Measurements from ENCODE around the gene ARHGAP24.
"Not testable (repeated sequence)": the region's sequence is repeated elsewhere in the genome, so short reads cannot be mapped to it uniquely, and the experiment has no call there.

Gene ARHGAP24

GRCh38 chr4:85486425-85487086 is 11.6 kb downstream of the ARHGAP24 start:
- no peak for DNase-seq

- DNase-seq, result no peak
Measured at GRCh38 chr4:85488416-85488815, 13.5 kb downstream of the ARHGAP24 start.

GRCh38 chr4:85489273-85489981 is 14.5 kb downstream of the ARHGAP24 start:
- no peak for DNase-seq

GRCh38 chr4:85491527-85491926 is 16.6 kb downstream of the ARHGAP24 start:
- no peak for DNase-seq

GRCh38 chr4:85492336-85492735 is 17.4 kb downstream of the ARHGAP24 start:
- no peak for DNase-seq

GRCh38 chr4:85495621-85496020 is 20.7 kb downstream of the ARHGAP24 start:
- no peak for DNase-seq

- no peak for DNase-seq
Measured at GRCh38 chr4:85496126-85496849, 21.3 kb downstream of the ARHGAP24 start.

- no peak for DNase-seq
Measured at GRCh38 chr4:85496933-85497332, 22.0 kb downstream of the ARHGAP24 start.

- no peak for DNase-seq
Measured at GRCh38 chr4:85498068-85498733, 23.3 kb downstream of the ARHGAP24 start.

GRCh38 chr4:85499573-85499972 is 24.6 kb downstream of the ARHGAP24 start:
- no peak for DNase-seq

GRCh38 chr4:85500110-85500867 is 25.3 kb downstream of the ARHGAP24 start:
- DNase-seq, result no peak

- DNase-seq, result not testable (repeated sequence)
Measured at GRCh38 chr4:85501145-85501544, 26.2 kb downstream of the ARHGAP24 start.

GRCh38 chr4:85508654-85509053 is 33.7 kb downstream of the ARHGAP24 start:
- no peak for DNase-seq

GRCh38 chr4:85509882-85510631 is 35.1 kb downstream of the ARHGAP24 start:
- no peak for DNase-seq

- DNase-seq, result no peak
Measured at GRCh38 chr4:85510632-85510984, 35.7 kb downstream of the ARHGAP24 start.

GRCh38 chr4:85512446-85513205 is 37.7 kb downstream of the ARHGAP24 start:
- no peak for DNase-seq

GRCh38 chr4:85514117-85514516 is 39.2 kb downstream of the ARHGAP24 start:
- DNase-seq, result no peak

- no peak for DNase-seq
Measured at GRCh38 chr4:85514783-85515182, 39.8 kb downstream of the ARHGAP24 start.

- DNase-seq, result no peak
Measured at GRCh38 chr4:85515701-85516100, 40.8 kb downstream of the ARHGAP24 start.

- not testable (repeated sequence) for DNase-seq
Measured at GRCh38 chr4:85518526-85518925, 43.6 kb downstream of the ARHGAP24 start.
